Activated B cell treated with CpG ODN at 0.5 μM for 24 hours (primary cell): ENCODE results near the gene FLCN. TPM values are rescaled to one million over a fixed set of nuclear protein-coding genes. Genes with fewer than 3 reads are reported as not detected.

Experiments used
- ATAC-seq: fragments of 200-7000 bp; cut with Tn5 transposase; one replicate; pipeline ENCODE4 v1.10.0; 2021; ENCODE audit warnings: low read depth, mild to moderate bottlenecking, moderate library complexity
- CTCF ChIA-PET: fragments of 350-600 bp; sonication (Branson Sonifier 250); formaldehyde crosslinking; loops from one replicate; lab custom pipeline; 2021; ENCODE audit warnings: antibody characterized with exemption; lab: Charles Lee
- POLR2A ChIA-PET: fragments of 350-600 bp; sonication (Branson Sonifier 250); formaldehyde crosslinking; loops from one replicate; lab custom pipeline; 2021; ENCODE audit warnings: antibody characterized with exemption; lab: Charles Lee
- DNase-seq: peaks from one replicate; pipeline ENCODE4 v3.0.0; 2022
- H3K27ac Mint-ChIP-seq: one replicate; pipeline ENCODE4 v1.8.0; 2020; ENCODE audit warnings: mixed read lengths
- H3K27me3 Mint-ChIP-seq: one replicate; pipeline ENCODE4 v1.8.0; 2021; ENCODE audit warnings: mixed read lengths
- H3K36me3 Mint-ChIP-seq: one replicate; pipeline ENCODE4 v1.8.0; 2021; ENCODE audit warnings: low read depth, mixed read lengths
- H3K4me1 Mint-ChIP-seq: one replicate; pipeline ENCODE4 v1.8.0; 2021; ENCODE audit warnings: mixed read lengths
- H3K4me3 Mint-ChIP-seq: one replicate; pipeline ENCODE4 v1.8.0; 2020; ENCODE audit warnings: mild to moderate bottlenecking, mixed read lengths
- H3K9me3 Mint-ChIP-seq: one replicate; pipeline ENCODE4 v1.8.0; 2020; ENCODE audit warnings: mixed read lengths
- intact Hi-C: fragments of 100-400 bp; cut with micrococcal nuclease; formaldehyde crosslinking; loops from one replicate; pipeline ENCODE4 v1.15.1; 2024
- total RNA-seq: library from RNA; stranded (reverse); gene quantifications from 2 replicates; pipeline ENCODE4 v1.2.3, GENCODE V29; 2022
- TF ChIP-seq, protein P1 (sequence below): fragments of 200-600 bp; IDR thresholded peaks from one replicate; pipeline ENCODE4 v1.8.0; 2022; ENCODE audit warnings: antibody characterized with exemption, mild to moderate bottlenecking

FLCN gene
- total RNA-seq, 1 donor from 2014 or later = 62.3 TPM

GRCh38 chr17:17177176-17177575, 59.8 kb downstream of the FLCN start:
- peaks cover 52% of the 10 kb centered on the region for H3K4me1 Mint-ChIP-seq
- DNase-seq (no peak), ATAC-seq (no peak)
- ChIA-PET CTCF (no interaction called here), POLR2A (interaction anchor here (0.7 kb wide), 2 partner anchors 22 to 104 kb away, joined by 4 to 5 read pairs; no protein-coding TSS in a partner anchor)
- no peak overlapping the region for H3K4me3 Mint-ChIP-seq
- TF ChIP-seq, protein P1, sequence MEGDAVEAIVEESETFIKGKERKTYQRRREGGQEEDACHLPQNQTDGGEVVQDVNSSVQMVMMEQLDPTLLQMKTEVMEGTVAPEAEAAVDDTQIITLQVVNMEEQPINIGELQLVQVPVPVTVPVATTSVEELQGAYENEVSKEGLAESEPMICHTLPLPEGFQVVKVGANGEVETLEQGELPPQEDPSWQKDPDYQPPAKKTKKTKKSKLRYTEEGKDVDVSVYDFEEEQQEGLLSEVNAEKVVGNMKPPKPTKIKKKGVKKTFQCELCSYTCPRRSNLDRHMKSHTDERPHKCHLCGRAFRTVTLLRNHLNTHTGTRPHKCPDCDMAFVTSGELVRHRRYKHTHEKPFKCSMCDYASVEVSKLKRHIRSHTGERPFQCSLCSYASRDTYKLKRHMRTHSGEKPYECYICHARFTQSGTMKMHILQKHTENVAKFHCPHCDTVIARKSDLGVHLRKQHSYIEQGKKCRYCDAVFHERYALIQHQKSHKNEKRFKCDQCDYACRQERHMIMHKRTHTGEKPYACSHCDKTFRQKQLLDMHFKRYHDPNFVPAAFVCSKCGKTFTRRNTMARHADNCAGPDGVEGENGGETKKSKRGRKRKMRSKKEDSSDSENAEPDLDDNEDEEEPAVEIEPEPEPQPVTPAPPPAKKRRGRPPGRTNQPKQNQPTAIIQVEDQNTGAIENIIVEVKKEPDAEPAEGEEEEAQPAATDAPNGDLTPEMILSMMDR = no peak
- intact Hi-C loops = loop anchor here (2.0 kb wide), 1 partner anchor 60 kb away; the partner anchor contains the start of gene FLCN
- H3K9me3 Mint-ChIP-seq = no peaks in the 10 kb centered on the region
- peaks cover 82% of the 10 kb centered on the region for H3K36me3 Mint-ChIP-seq
- H3K27ac Mint-ChIP-seq = peak overlapping the region; percentile 41
- no peaks in the 10 kb centered on the region for H3K27me3 Mint-ChIP-seq

GRCh38 chr17:17176341-17176740, 60.6 kb downstream of the FLCN start:
- Mint-ChIP-seq H3K36me3 (peaks cover 82% of the 10 kb centered on the region), H3K9me3 (no peaks in the 10 kb centered on the region), H3K4me3 (no peak overlapping the region), H3K27me3 (no peaks in the 10 kb centered on the region), H3K4me1 (peaks cover 43% of the 10 kb centered on the region), H3K27ac (peak overlapping the region; percentile 80)
- no peak for DNase-seq
- CTCF ChIA-PET = no interaction called here
- no peak for ATAC-seq
- TF ChIP-seq, protein P1 = no peak
- POLR2A ChIA-PET = interaction anchor here (1.7 kb wide), 1 partner anchor 61 kb away, joined by 6 read pairs; the partner anchor contains the start of gene FLCN
- intact Hi-C loops = loop anchor here (2.0 kb wide), 1 partner anchor 60 kb away; the partner anchor contains the start of gene FLCN

- intact Hi-C loops = loop anchor here (2.0 kb wide), 1 partner anchor 61 kb away; the partner anchor contains the start of gene FLCN
- CTCF ChIA-PET = no interaction called here
Observed at GRCh38 chr17:17175917-17176316, 61.1 kb downstream of the FLCN start.

GRCh38 chr17:17175340-17175739, 61.6 kb downstream of the FLCN start:
- Mint-ChIP-seq H3K4me1 (peaks cover 35% of the 10 kb centered on the region), H3K27ac (peak overlapping the region; percentile 80), H3K4me3 (peak overlapping the region; percentile 59), H3K27me3 (no peaks in the 10 kb centered on the region), H3K9me3 (no peaks in the 10 kb centered on the region), H3K36me3 (peaks cover 79% of the 10 kb centered on the region)
- ATAC-seq (no peak), DNase-seq (no peak)
- intact Hi-C loops = no loop called here
- TF ChIP-seq, protein P1 = no peak
- CTCF ChIA-PET = no interaction called here
- POLR2A ChIA-PET = interaction anchor here (1.7 kb wide), 1 partner anchor 62 kb away, joined by 6 read pairs; the partner anchor contains the start of gene FLCN

More at GRCh38 chr17:17175917-17176316, 61.1 kb downstream of the FLCN start:
- H3K4me1 Mint-ChIP-seq = peaks cover 40% of the 10 kb centered on the region
- no peaks in the 10 kb centered on the region for H3K27me3 Mint-ChIP-seq
- H3K36me3 Mint-ChIP-seq = peaks cover 82% of the 10 kb centered on the region
- peak overlapping the region; percentile 80 for H3K27ac Mint-ChIP-seq
- ATAC-seq (peak; percentile 94), DNase-seq (peak; percentile 47)
- H3K9me3 Mint-ChIP-seq = no peaks in the 10 kb centered on the region
- TF ChIP-seq, protein P1 = no peak
- POLR2A ChIA-PET = interaction anchor here (1.7 kb wide), 1 partner anchor 61 kb away, joined by 6 read pairs; the partner anchor contains the start of gene FLCN
- H3K4me3 Mint-ChIP-seq = peak overlapping the region; percentile 59

- ChIA-PET CTCF (no interaction called here), POLR2A (no interaction called here)
- ATAC-seq (no peak), DNase-seq (no peak)
- H3K9me3 Mint-ChIP-seq = no peaks in the 10 kb centered on the region
- peaks cover 28% of the 10 kb centered on the region for H3K4me1 Mint-ChIP-seq
- H3K27me3 Mint-ChIP-seq = no peaks in the 10 kb centered on the region
- H3K36me3 Mint-ChIP-seq = peaks cover 78% of the 10 kb centered on the region
- H3K4me3 Mint-ChIP-seq = no peak overlapping the region
- H3K27ac Mint-ChIP-seq = no peak overlapping the region
- TF ChIP-seq, protein P1 = no peak
- intact Hi-C loops = no loop called here
Observed at GRCh38 chr17:17173921-17174320, 63.0 kb downstream of the FLCN start.
